Epithelial cell of prostate (primary cell): ENCODE measurements around the gene TFEC.

ENCODE experiments used
- DNase-seq: peaks from one replicate; pipeline ENCODE4 v3.0.0-alpha.2; 2011; ENCODE audit warnings: low read depth, low spot score
- H3K27ac ChIP-seq: fragments of 450-650 bp; 2 replicates; pipeline ENCODE4 v1.5.1; 2017; ENCODE audit warnings: mild to moderate bottlenecking

TFEC gene

GRCh38 chr7:115997221-115997620 is 33.3 kb downstream of the TFEC start:
- no peak for DNase-seq
- no peak overlapping the region for H3K27ac ChIP-seq

GRCh38 chr7:115995701-115996100 is 34.9 kb downstream of the TFEC start:
- H3K27ac ChIP-seq = no peak overlapping the region
- no peak for DNase-seq

DNA sequence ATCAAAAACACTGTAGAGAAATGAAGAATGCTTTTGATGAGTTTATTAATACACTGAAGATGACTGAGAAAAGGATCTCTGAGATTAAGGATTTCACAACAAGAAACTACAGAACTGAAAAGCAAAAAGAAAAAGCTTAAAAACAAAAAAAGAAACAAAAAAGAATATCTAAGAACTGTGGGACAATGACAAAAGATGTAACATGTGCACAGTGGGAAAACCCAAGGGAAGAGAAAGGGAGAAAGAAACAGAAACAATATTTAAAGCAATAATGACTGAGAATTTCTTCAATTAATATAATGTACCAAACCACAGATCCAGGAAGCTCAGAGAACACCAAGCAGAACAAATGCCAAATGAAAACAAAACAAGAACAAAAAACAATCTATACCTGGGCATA is 42.2 kb downstream of the TFEC start:
- no peak overlapping the region for H3K27ac ChIP-seq

DNA sequence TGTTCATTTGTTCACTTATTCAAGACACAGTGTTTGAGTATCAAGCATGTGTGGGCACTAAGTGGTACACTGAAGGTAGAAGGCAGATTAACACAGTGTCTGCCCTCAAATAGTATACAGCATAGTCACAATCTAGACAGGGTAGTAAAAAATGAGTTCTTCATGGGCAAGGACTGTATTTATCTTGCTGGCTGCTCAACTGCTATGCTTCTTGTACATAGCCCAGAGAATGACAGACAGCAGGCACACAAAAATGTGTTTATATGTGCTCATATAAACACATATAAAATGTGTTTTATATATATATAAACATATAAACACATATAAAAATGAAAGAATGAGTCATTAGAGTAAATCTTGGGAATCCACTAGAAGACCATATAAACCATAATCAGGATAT is 43.1 kb downstream of the TFEC start:
- no peak for DNase-seq
- no peak overlapping the region for H3K27ac ChIP-seq

More for the DNA sequence above, 42.2 kb downstream of the TFEC start:
- no peak for DNase-seq

- no peak for DNase-seq
- no peak overlapping the region for H3K27ac ChIP-seq
Observed at GRCh38 chr7:115984105-115984504, 46.5 kb downstream of the TFEC start.

GRCh38 chr7:115980159-115980558 is 50.4 kb downstream of the TFEC start:
- no peak overlapping the region for H3K27ac ChIP-seq
- DNase-seq = no peak

DNA sequence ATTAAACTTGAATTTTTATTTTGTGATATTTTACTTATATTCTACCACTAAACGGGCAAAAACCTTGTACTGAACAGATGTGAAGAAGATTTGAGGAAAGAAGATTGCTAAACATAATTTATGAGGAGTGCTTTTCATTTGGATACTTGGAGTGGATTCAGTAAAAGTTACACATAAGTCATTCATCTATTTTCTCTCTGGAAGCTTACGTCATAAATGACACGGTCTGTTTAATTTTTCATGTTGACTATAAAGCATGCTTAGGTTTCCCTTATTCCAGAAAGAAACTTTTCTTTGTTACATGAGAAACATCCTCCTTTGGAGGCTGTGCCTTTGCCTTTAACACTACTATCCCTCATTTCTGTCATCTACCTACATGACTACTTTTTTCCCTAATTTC is 53.9 kb downstream of the TFEC start:
- no peak overlapping the region for H3K27ac ChIP-seq
- DNase-seq = no peak

DNA sequence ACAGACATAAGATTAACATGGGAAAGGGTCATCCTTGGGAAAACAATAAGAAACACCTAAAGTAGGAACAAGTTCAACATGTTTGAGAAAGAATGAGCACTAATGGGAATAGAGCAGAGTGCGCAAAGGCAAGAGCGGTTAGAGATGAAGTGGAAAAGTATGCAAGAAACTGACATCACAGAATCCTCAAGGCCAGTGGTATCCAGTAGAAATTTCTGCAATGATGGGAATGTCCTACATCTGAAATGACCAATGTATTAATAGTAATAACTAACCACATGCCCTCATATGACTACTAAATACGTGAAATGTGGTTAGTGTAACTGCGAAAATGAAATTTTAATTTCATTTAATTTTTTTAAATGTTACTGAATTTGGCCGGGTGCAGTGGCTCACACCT is 54.8 kb downstream of the TFEC start:
- no peak for DNase-seq
- H3K27ac ChIP-seq = no peak overlapping the region

GRCh38 chr7:115973406-115973805 is 57.2 kb downstream of the TFEC start:
- H3K27ac ChIP-seq = no peak overlapping the region
- DNase-seq = no peak

GRCh38 chr7:115971506-115971905 is 59.1 kb downstream of the TFEC start:
- H3K27ac ChIP-seq = no peak overlapping the region
- no peak for DNase-seq

DNA sequence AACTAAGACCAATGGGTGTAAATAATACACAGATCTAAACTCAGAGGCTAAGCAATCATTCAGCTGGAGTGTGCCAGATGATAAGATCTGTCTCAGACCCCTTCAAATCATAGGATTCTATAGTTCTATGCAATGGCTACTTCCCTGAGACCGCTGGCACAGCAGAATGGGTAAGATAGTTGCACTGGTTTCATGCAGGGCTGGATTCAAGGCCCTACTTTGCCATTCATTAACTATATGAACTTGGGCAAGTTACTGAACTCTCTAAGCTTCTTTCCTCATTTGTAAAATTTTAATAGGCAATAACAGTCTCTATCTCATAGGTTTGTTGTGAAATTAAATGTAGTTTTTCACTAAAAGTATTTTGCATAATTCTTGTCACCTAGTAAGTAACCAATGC is 62.0 kb downstream of the TFEC start:
- DNase-seq = no peak
- H3K27ac ChIP-seq = no peak overlapping the region

DNA sequence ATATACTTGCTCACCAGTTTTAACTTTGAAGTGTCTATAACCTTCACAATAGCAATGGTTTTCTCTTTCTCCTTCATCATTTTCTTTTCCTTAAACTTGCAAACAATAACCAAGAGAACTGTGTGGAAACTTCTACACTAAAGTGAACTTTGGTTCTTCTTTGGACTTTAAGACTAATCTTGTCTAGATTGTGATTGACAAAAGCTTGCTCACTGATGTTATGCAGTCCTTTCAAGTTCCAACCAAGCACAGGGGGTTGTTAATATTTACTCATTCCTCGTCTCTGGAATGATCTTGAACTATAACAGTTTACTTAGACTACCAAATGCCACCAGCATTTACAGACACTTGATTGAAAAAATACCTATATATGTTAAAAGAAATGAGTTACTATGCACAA is 62.4 kb downstream of the TFEC start:
- H3K27ac ChIP-seq = no peak overlapping the region
- no peak for DNase-seq

DNA sequence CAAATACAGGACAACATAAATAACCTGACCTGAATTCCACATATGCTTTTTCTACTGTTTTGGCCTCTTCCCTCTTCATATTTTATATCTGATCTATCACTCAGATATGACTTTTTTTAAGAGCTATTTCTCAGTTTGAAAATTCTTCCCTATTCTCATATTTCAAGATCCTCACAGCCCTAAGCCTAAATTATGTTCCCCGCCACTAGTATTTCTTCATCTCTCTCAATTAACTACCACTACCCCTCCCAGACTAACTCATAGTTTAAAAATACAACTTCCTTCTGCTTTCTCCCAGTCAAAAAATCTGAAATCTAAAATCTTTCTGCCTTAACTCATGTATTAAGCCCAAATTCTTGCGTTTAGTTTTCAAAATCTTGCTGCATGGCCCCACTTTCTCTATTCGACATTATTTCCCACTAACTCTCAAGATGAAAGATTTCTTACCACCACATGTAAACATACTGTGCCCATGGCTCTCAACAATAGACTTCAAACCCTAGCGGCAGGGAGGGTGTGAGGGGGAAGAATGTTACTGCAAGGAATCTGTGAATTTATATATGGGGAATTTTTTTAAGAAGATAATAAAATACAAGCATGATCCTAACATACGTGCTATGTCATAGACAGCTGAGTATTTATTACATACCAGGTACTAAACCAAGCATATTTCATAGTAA is 64.6 kb downstream of the TFEC start:
- no peak for DNase-seq
- H3K27ac ChIP-seq = no peak overlapping the region

- no peak for DNase-seq
- no peak overlapping the region for H3K27ac ChIP-seq
Observed at GRCh38 chr7:115965236-115965635, 65.3 kb downstream of the TFEC start.

DNA sequence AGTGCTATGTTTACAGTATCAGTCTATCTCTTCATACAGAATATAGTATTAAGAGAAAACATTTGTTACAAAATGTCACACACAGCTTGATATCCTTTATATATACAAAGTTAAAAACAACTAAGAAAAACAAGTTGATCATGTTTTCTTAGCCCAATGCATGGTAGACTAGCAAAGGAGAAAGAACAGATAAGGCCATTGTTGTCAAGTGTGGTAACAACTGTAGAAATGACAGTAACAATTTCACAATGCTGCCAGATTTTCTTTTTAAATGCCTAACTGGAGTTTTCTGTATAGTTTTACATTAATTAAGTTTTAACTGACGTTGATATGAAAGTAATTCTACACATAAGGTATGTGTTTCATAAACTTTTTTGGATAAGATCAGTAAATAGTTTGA is 65.8 kb downstream of the TFEC start:
- DNase-seq = no peak
- H3K27ac ChIP-seq = no peak overlapping the region

DNA sequence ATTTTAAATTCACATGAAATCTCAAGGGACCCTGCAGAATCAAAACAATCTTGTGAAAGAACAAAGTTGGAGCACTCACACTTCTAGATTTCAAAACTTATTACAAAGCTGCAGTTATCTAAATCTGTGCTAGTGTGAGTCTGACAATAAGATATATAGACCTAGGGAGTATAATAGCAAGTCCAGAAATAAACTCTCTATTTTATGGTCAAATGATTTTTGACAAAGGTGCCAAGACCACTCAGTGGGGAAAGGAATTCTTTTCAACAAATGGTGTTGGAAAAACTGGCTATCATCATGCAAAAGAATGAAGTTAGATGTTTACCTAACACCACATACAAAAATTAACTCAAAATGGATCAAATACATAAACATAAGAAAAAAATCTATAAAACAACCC is 68.2 kb downstream of the TFEC start:
- no peak overlapping the region for H3K27ac ChIP-seq
- DNase-seq = no peak

DNA sequence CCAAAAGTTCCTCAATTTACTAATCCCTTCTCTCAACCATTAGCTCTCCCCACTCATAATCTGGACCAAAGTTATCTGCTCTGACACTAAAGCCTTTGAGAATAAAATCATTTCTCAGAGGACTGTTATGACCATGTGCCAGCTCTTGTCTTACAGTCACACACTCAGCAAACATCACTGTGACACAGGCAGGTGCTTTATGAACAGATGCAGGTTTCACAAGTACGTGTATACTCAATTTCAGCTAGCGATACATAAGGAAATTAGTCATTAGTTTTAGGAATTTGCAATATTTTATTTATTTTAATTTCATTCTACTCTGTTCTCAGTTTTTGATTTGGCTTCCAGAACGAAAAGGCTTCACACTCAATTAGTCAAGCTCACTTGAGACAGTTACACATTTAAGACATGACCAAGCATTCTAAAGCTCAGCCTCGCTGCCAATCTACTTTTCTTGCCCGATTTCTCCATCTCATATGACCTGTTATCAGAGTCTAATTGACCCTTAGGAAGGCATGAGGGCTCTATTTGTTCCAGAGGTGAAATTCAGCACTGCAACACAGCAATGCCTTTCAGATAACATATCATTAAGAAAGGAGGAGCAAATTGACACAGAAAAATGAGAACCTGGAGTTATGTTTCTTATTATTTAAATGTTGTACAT is 76.8 kb downstream of the TFEC start:
- DNase-seq = no peak
- no peak overlapping the region for H3K27ac ChIP-seq

DNA sequence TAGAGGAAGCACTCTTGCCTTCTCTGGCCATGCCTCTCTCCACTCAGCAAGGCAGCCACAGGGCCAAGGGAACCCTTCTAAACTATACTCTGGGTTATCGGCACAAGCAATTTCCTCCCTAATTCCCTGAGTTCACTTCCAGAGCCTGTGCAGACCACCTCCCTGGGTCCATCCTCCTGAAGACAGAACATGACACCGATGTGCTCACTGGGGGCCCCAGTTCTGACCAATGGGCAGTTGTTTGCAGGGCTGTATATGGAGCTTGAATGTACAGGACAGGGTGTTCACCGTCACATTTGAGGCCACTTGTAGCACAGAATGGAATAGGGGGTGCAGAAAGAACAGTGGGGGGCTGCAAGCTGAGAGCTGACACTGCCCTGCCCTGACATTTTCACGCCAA is 77.7 kb downstream of the TFEC start:
- no peak overlapping the region for H3K27ac ChIP-seq
- DNase-seq = no peak

DNA sequence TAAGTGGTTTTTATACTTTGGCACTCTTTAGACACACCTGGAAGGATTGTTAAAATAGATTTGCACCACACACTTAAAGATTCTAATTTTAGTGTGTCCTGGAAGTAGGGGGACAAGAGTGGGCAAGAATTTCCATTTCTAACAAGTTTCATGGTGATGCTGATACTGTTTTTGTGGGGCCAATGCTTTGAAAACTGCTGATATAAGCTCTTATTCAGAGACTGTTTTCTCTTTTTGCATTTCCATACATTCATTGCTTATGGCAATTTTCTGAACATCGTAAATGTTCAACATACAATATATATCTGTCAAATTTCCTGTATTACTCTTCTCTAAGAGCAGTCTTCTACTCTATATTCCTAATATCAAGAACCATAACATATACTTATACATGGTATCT is 79.0 kb downstream of the TFEC start:
- H3K27ac ChIP-seq = no peak overlapping the region

DNA sequence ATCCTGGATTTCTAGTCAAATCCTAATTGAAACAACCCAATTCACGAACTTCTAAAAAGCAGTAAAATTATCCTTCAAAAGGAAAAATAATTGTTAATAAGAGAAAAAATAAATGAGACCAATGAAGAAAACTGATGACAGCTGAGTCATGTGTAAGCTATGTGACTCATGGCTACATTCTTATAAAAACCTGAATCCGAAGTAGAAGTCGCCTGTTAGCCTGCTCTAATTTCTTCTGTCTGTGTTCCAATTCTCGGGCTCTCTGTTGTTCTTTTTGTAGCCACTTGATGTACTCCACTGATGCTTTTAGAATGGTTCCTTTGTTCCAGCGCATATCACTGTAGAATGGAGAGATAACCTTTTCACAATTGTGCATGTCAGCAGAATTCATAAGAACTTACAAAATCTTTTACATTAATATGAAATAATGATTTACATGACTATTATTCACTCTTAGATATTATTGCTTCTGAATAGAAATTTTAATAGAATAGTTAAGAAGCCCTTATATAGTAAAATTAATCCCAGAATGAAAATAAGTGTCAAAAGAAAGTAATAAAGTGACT is 88.8 kb downstream of the TFEC start:
- no peak overlapping the region for H3K27ac ChIP-seq
- no peak for DNase-seq

More for the DNA sequence above, 79.0 kb downstream of the TFEC start:
- DNase-seq = no peak

- H3K27ac ChIP-seq = no peak overlapping the region
- no peak for DNase-seq
Observed at GRCh38 chr7:115940460-115941060, 90.0 kb downstream of the TFEC start.
